GM19240 (cell line): ENCODE measurements around the gene CCSER1.
"Not testable (repeated sequence)": the region's sequence is repeated elsewhere in the genome, so short reads cannot be mapped to it uniquely, and the experiment has no call there.

Source experiments
- DNase-seq: peaks from one replicate; pipeline ENCODE4 v3.0.0; 2011; ENCODE audit warnings: low spot score; ENCODE audit not compliant: insufficient read length

The CCSER1 gene

GRCh38 chr4:90290345-90290744 lies 163.2 kb downstream of the CCSER1 start:
- DNase-seq = no peak

DNA sequence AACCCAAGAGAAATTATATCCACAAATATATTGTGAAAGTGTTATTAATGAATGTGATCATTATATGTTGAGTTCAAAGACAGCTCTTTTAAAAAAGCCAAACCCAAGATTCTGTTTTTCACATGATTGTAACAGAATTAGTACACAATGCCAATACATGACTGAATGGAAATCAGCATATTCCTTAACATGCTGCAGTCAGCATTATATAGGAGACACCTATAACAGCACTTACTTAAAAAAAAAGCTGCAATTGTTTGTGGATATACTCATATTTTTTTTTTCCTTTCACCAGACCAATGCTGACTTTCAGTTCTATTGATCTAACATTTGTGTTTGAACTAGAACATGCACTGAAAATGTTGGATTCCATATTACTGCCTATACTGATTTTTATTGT lies 165.2 kb downstream of the CCSER1 start:
- DNase-seq = no peak

DNA sequence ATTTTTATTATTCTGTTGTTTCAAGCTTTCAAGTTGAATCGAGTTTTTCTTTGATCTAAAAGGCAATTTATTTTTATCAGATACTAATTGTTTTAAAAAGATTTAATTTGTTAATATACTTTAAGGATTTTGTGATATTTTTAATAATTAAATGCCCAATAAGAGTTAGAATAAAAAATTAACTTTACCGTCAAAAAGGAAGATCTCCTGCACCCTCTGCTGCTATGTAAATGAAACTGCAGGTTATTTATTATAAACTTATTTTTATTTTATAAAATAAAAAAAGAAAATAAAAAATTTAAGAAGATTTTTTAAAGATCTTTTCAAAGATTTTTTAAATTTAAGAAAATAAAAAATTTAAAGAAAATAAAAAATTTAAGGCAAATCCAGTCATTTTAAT lies 166.1 kb downstream of the CCSER1 start:
- DNase-seq = no peak

- no peak for DNase-seq
These were observed 172.2 kb downstream of the CCSER1 start for GRCh38 chr4:90299373-90299772.

GRCh38 chr4:90306810-90307209 lies 179.6 kb downstream of the CCSER1 start:
- no peak for DNase-seq

- DNase-seq = not testable (repeated sequence)
These were observed 189.9 kb downstream of the CCSER1 start for GRCh38 chr4:90317140-90317539.

- no peak for DNase-seq
These were observed 190.6 kb downstream of the CCSER1 start for GRCh38 chr4:90317785-90318184.

GRCh38 chr4:90318193-90318592 lies 191.0 kb downstream of the CCSER1 start:
- DNase-seq = no peak

DNA sequence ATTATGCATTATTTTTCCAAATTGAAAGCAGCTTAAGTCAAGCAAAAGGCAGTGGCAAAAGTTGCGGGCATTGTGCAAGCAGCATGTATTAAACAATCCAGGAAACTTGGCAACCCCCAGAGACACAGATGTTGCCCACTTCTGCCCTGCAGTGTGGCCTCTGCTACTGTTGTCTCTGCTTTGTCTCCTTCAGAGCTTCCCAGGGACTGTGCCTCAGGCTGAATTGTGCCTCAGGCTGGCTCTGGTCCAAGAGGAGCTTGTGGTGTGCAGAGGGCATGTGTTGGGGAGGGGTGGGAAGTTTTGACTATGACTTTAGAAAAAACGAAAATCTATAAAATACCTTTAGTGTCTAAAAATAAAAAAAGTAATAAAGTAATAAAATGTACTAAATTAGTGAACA lies 201.4 kb downstream of the CCSER1 start:
- no peak for DNase-seq

GRCh38 chr4:90330546-90330945 lies 203.4 kb downstream of the CCSER1 start:
- no peak for DNase-seq

GRCh38 chr4:90345549-90346215 lies 218.5 kb downstream of the CCSER1 start:
- DNase-seq = no peak

DNA sequence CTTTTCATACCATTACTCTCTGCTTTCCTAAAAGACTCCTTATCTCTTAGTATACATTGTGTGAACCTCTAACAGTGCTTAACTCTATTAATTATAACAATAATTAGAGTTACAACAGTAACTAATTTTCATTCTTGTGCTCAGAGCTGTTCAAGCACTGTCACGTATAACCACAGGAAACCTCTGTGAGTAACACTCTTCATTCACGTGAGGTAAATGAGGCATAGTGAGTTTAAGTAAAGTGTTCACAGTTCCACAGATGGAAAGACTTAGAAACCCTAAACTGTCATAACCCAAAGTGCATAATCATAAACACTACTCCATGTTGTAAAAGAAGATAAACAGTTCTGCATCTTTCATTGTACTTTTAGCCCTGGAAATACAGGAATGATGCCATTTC lies 222.4 kb downstream of the CCSER1 start:
- DNase-seq = no peak

GRCh38 chr4:90357117-90357710 lies 230.0 kb downstream of the CCSER1 start:
- DNase-seq = no peak

GRCh38 chr4:90375081-90375480 lies 247.9 kb downstream of the CCSER1 start:
- no peak for DNase-seq

- no peak for DNase-seq
These were observed 266.0 kb downstream of the CCSER1 start for GRCh38 chr4:90393215-90393614.

- no peak for DNase-seq
These were observed 276.6 kb downstream of the CCSER1 start for GRCh38 chr4:90403781-90404180.

GRCh38 chr4:90407897-90408296 lies 280.7 kb downstream of the CCSER1 start:
- not testable (repeated sequence) for DNase-seq

DNA sequence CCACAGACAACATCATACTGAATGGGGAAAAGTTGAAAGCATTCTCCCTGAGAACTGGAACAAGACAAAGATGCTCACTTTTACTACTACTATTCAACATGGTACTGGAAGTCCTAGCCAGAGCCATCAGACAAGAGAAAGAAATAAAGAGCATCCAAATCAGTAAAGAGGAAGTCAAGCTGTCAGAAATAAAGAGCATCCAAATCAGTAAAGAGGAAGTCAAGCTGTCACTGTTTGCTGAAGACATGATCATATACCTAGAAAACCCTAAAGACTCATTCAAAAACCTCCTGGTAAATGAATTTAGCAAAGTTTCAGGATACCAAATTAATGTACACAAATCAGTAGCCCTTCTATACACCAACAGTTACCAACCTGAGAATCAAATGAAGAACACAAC lies 285.6 kb downstream of the CCSER1 start:
- DNase-seq = not testable (repeated sequence)

DNA sequence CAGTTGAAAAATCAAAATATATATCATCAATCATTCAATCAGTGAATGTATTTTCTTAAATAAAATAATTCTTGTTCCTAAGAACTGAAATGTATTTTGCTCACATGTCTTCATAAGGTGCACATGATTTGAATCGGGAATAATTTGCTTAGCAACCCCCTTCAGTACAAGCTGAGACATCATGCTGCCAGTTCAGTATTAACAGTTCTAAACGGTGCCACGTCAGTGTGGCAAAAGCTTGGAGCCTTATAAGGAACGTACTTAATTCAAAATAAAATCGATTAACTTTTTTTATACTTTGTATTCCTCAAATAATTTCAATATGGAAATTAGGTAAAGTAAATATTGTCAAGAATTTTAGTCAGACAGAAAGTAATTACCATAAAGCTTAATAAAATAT lies 287.9 kb downstream of the CCSER1 start:
- no peak for DNase-seq

DNA sequence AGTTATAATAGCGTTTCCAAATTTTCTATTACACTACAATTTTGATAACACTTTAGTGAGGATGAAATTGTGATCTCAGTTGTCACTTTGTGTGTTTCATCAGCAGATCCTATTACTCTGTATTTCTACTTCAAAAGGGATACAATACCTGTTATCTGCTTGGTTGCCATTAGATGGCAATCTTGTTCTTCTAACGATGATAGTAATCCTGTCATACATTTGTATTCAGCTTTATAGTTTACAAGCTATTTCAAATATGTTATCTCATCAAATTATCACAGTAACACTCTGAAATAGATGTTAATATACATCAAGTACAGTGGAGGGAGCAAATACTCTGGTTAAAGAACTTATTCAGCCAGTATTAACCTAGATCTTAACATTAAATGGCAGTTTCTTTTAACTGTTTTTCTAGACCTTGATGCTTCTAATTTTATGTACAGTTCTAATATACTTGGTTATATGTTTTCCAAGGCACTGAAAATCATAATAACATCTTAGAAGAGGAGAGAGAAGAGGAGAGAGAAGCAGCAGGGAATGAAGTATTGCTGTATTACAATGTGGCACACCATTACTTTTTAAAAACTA lies 292.0 kb downstream of the CCSER1 start:
- no peak for DNase-seq

DNA sequence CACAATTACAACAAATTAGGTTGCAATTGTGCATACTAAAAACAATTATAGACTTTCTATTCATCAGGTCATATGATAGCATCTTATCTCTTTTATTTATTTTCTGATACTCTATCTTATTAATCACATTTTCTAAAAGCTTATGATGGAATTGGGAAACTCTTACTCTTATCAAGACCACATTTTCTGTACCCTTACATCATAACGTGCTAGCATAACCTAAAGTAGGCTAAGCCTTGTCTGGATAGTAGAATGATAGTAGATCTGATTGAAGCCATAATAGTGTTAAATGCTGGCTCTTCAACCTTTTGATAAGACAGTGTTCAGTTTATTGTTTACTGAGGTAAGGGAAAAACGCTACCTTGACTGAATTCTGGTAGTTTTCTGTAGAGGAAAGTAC lies 294.0 kb downstream of the CCSER1 start:
- DNase-seq = no peak

- DNase-seq = no peak
These were observed 298.7 kb downstream of the CCSER1 start for GRCh38 chr4:90425893-90426292.

DNA sequence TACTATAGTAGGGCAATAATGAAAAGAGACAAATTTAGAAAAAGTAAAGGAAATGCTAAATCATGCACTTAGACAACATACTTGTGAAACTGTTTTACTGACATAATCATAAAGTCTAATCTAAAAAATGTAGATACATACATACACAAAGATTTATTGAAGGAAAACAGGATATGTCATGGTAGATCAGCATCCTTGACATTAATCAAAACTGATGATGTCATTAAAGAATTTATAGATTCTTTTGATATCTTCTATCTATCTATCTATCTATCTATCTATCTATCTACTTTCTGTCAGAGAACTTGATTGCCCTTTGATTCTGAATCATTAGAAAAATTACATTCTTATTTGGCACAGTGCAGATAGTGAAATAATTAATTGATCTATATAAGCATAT lies 311.3 kb downstream of the CCSER1 start:
- DNase-seq = no peak
